ENCODE results near the gene ATP1A2.
"Not testable (repeated sequence)": the region's sequence is repeated elsewhere in the genome, so short reads cannot be mapped to it uniquely, and the experiment has no call there.

Gene ATP1A2

GRCh38 chr1:160101717-160102522 lies 13.6 kb upstream of the ATP1A2 start:
- no peak for FAIRE-seq

GRCh38 chr1:160103658-160104408 lies 11.7 kb upstream of the ATP1A2 start:
- FAIRE-seq: no peak

- no peak for FAIRE-seq
Measured at GRCh38 chr1:160104486-160104885, 11.1 kb upstream of the ATP1A2 start.

GRCh38 chr1:160105155-160105554 lies 10.4 kb upstream of the ATP1A2 start:
- no peak for FAIRE-seq

GRCh38 chr1:160107512-160107911 lies 8.0 kb upstream of the ATP1A2 start:
- FAIRE-seq: no peak

GRCh38 chr1:160108888-160109662 lies 6.5 kb upstream of the ATP1A2 start:
- no peak for FAIRE-seq

- FAIRE-seq: no peak
Measured at GRCh38 chr1:160109686-160110085, 5.9 kb upstream of the ATP1A2 start.

- not testable (repeated sequence) for FAIRE-seq
Measured at GRCh38 chr1:160111462-160111861, 4.1 kb upstream of the ATP1A2 start.

- FAIRE-seq: no peak
Measured at GRCh38 chr1:160112357-160112756, 3.2 kb upstream of the ATP1A2 start.

- no peak for FAIRE-seq
Measured at GRCh38 chr1:160113407-160113806, 2.2 kb upstream of the ATP1A2 start.

GRCh38 chr1:160114085-160114484 lies 1.5 kb upstream of the ATP1A2 start:
- FAIRE-seq: no peak

- no peak for FAIRE-seq
Measured at GRCh38 chr1:160116283-160117147, 956 bp downstream of the ATP1A2 start.

GRCh38 chr1:160117300-160117699 lies 1.7 kb downstream of the ATP1A2 start:
- FAIRE-seq: no peak

GRCh38 chr1:160117709-160118183 lies 2.2 kb downstream of the ATP1A2 start:
- FAIRE-seq: no peak

- FAIRE-seq: no peak
Measured at GRCh38 chr1:160118928-160119327, 3.4 kb downstream of the ATP1A2 start.

- FAIRE-seq: no peak
Measured at GRCh38 chr1:160120797-160121196, 5.2 kb downstream of the ATP1A2 start.

- no peak for FAIRE-seq
Measured at GRCh38 chr1:160121388-160121787, 5.8 kb downstream of the ATP1A2 start.

- FAIRE-seq: no peak
Measured at GRCh38 chr1:160122978-160123495, 7.5 kb downstream of the ATP1A2 start.

- FAIRE-seq: no peak
Measured at GRCh38 chr1:160123726-160124125, 8.2 kb downstream of the ATP1A2 start.

- no peak for FAIRE-seq
Measured at GRCh38 chr1:160124705-160125478, 9.3 kb downstream of the ATP1A2 start.

GRCh38 chr1:160125746-160126145 lies 10.2 kb downstream of the ATP1A2 start:
- FAIRE-seq: no peak
